Right lobe of liver (tissue), 4 donors: ENCODE results near the gene OSBPL3.

Experiments used
- CTCF ChIP-seq, 4 donors: fragments of 200-600 bp in 3 of 4; fragments of 450-650 bp in 1 of 4; IDR thresholded peaks; one replicate each; pipeline versions ENCODE4 v1.5.1 to v1.8.0; 2016 to 2022; ENCODE audit warnings: antibody characterized with exemption in 4 of 4, mild to moderate bottlenecking in 2 of 4
- POLR2A ChIP-seq: fragments of 450-650 bp; IDR thresholded peaks from one replicate; pipeline ENCODE4 v1.6.1; 2017; ENCODE audit warnings: antibody characterized with exemption, mild to moderate bottlenecking
- donor health status: DM: no; HTN: no; CAD: no.
- donor health status: DM: no; HTN: no; CAD: no.
- donor health status: DM: no; HTN: yes; CAD: no.

- TF ChIP-seq CTCF (IDR thresholded peaks at IDR 0.05) (no peak), POLR2A (no peak)
Measured at GRCh38 chr7:24963218-24963617, 16.8 kb downstream of the OSBPL3 start.
